BLaER1 (cell line): Measurements from ENCODE around the gene CCDC88C.
"Not testable (repeated sequence)": the region's sequence is repeated elsewhere in the genome, so short reads cannot be mapped to it uniquely, and the experiment has no call there.

Experiments
- H3K27ac ChIP-seq: shearing (Covaris generic); formaldehyde crosslinking; 2 replicates; pipeline ENCODE4 v1.8.1; 2022
- H3K27me3 ChIP-seq: shearing (Covaris generic); formaldehyde crosslinking; 2 replicates; pipeline ENCODE4 v1.8.1; 2022
- H3K36me3 ChIP-seq: shearing (Covaris generic); formaldehyde crosslinking; 2 replicates; pipeline ENCODE4 v1.8.1; 2022
- H3K4me1 ChIP-seq: shearing (Covaris generic); formaldehyde crosslinking; 2 replicates; pipeline ENCODE4 v1.8.1; 2022
- H3K4me2 ChIP-seq: shearing (Covaris generic); formaldehyde crosslinking; 2 replicates; pipeline ENCODE4 v1.8.1; 2022
- H3K4me3 ChIP-seq: shearing (Covaris generic); formaldehyde crosslinking; 2 replicates; pipeline ENCODE4 v1.8.1; 2022
- H3K9ac ChIP-seq: shearing (Covaris generic); formaldehyde crosslinking; 2 replicates; pipeline ENCODE4 v1.8.1; 2022
- H3K9me3 ChIP-seq: shearing (Covaris generic); formaldehyde crosslinking; 2 replicates; pipeline ENCODE4 v1.8.1; 2022
- H4K20me1 ChIP-seq: shearing (Covaris generic); formaldehyde crosslinking; 2 replicates; pipeline ENCODE4 v1.8.1; 2022
- Cebpa-rat ChIP-seq: shearing (Covaris generic); IDR thresholded peaks from 2 replicates; pipeline ENCODE4 v1.8.1; 2022

Gene CCDC88C

DNA sequence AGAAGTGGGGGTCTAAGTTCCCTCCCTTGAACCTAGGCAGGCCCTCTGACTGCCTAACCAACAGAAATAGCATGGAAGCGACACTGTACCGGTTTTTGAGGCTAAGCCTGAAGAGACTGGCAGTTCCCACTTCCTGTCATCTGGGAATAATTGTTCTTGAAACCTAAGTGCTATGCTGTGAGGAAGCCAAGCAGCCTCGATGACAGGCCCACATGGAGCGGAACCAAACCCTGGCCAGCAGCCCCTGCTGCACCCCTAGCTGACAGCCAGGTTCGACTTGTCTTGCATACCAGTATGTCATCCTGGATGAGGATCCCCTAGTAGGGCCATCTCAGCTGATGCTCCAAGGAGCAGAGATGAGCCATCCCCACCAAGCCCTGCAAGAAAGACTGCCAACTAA is 166.7 kb downstream of the CCDC88C start:
- TF ChIP-seq Cebpa-rat, result no peak
- no peak overlapping the region for H3K4me3 ChIP-seq

DNA sequence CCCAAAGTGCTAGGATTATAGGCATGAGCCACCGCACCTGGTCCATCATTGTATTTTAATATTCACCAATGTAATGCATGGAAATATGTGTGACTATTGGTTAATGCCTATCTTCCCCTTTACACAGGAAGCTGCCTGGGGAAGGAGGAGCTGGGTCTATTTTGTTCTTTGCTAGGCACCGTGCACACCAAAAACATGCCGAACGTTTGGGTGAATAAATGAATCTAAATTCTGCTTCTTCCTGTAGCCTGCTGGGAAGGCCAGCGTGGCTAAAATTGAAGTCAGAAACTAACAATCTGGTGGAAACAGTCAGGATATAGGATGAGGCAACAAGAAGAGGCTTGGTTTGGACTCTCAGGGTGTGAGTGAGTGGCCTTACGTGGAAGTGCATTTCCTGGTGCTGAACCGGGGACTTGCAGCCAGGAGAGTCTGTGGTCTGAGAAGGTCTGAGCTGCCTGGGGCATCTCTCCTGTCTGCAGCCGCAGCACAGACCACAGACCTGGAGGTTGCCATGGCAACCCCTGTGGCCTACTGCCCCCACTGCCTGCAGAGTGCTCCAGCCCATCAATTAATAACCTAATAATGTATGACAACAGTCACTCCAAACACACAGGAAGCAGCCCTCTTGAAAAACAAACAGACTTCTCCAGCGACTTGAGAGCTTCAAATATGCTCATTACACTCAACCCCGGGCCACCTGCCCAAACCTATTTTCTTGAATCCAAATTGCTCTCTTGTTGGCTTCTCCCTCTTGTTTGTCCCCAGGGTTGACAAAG is 167.6 kb downstream of the CCDC88C start:
- peaks cover 20% of the 10 kb centered on the region; the same call in 1 of the 2 replicates for H3K27me3 ChIP-seq
- no peak overlapping the region for H3K9ac ChIP-seq
- no peaks in the 10 kb centered on the region for H3K36me3 ChIP-seq
- no peak for TF ChIP-seq Cebpa-rat
- no peak overlapping the region for H3K27ac ChIP-seq
- H3K4me2 ChIP-seq, result peak overlapping the region; percentile 63
- no peaks in the 10 kb centered on the region for H4K20me1 ChIP-seq
- no peaks in the 10 kb centered on the region for H3K9me3 ChIP-seq
- H3K4me1 ChIP-seq, result peaks cover 84% of the 10 kb centered on the region
- H3K4me3 ChIP-seq, result no peak overlapping the region

More for the DNA sequence above, 166.7 kb downstream of the CCDC88C start:
- peak overlapping the region; percentile 63 for H3K4me2 ChIP-seq
- peaks cover 80% of the 10 kb centered on the region for H3K4me1 ChIP-seq
- H3K9ac ChIP-seq, result no peak overlapping the region
- no peak overlapping the region for H3K27ac ChIP-seq
- H3K9me3 ChIP-seq, result no peaks in the 10 kb centered on the region
- H3K36me3 ChIP-seq, result no peaks in the 10 kb centered on the region
- H3K27me3 ChIP-seq, result peaks cover 20% of the 10 kb centered on the region; the same call in 1 of the 2 replicates
- H4K20me1 ChIP-seq, result no peaks in the 10 kb centered on the region

DNA sequence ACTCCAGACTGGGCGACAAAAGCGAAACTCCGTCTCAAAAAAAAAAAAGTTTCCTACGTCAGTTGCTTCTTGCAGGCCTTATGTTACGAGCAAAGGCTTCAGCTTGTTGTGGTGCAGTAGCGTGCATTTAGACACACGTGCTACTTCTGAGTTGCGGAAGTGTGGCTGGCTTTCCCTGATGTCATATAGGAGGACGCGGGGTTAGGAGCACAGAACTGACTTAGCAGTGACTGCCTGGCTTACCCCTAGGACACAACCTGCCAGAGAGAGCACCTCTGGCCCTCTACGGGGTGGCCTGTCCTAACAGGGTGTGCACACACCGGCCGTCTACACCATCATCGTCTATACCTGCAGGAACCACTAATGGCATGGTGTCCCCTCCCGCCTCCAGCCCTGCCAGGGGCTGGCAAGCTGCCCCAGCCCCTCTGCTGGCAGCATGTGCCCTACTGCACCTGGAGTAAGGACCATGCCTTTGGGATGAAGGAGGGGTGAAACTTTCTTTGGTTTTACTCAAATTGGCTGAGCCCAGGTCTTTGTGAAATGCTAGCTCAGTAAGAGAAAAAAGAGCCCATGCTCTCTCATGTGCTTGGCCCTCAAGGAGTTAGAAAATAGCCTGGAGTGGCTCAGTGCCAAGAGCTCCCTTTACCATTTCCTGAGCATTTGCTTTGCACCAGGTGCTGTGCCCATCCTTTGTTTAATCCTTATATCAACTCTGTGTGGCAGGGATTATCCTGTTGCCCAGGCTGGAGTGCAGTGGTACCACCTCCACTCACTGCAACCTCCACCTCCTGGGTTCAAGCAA is 171.4 kb downstream of the CCDC88C start:
- H3K9ac ChIP-seq, result no peak overlapping the region
- no peaks in the 10 kb centered on the region for H3K36me3 ChIP-seq
- no peak for TF ChIP-seq Cebpa-rat
- H3K4me3 ChIP-seq, result no peak overlapping the region
- H3K4me1 ChIP-seq, result peaks cover 95% of the 10 kb centered on the region
- no peaks in the 10 kb centered on the region for H3K27me3 ChIP-seq
- H3K4me2 ChIP-seq, result peak overlapping the region; percentile 92
- no peaks in the 10 kb centered on the region for H4K20me1 ChIP-seq
- no peaks in the 10 kb centered on the region for H3K9me3 ChIP-seq
- H3K27ac ChIP-seq, result 0 out of 2 replicates have a peak overlapping the region, but pooled peaks have one; percentile 33

DNA sequence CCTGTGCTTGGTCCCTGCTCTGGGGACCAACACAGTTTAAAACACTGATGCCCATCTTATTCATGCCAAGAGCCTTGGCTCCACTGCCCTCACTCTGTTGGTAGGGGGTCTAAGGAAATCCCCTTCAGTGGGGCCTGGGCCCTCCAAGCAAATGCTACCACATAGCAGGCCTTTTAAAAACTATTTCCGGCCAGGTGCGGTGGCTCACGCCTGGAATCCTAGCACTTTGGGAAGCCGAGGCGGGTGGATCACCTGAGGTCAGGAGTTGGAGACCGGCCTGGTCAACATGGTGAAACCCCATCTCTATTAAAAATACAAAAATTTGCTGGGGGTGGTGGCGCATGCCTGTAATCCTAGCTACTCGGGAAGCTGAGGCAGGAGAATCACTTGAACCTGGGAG is 172.0 kb downstream of the CCDC88C start:
- Histone ChIP-seq H3K4me1 (peaks cover 93% of the 10 kb centered on the region), H3K4me2 (peak overlapping the region; percentile 92), H3K27ac (peak overlapping the region; percentile 69; the same call in 1 of the 2 replicates)
- not testable (repeated sequence) for H3K9me3 ChIP-seq, H3K27me3 ChIP-seq, H3K9ac ChIP-seq, H4K20me1 ChIP-seq, H3K36me3 ChIP-seq, H3K4me3 ChIP-seq

DNA sequence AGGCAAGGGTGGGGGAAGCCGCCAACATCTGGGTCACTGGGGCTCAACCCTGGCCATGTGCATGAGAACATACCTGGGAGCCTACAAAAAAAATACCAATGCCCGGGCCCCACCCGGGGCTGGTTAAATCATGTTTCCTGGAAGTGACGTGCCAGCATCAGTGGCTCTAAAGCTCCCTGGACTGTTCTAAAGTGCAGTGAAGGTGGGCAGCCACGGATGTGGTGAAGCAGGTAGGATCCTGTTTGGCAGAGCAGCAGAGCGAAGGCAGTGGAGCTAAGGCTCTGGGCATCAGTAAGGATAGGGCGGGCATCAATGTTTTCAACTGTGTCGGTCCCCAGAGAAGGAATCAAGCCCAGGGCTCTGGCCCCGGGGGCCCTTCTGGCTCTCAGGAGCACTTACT is 172.6 kb downstream of the CCDC88C start:
- H3K27ac ChIP-seq, result peak overlapping the region; percentile 69; the same call in 1 of the 2 replicates
- H3K9me3 ChIP-seq, result no peaks in the 10 kb centered on the region; the same call in 1 of the 2 replicates
- H3K4me3 ChIP-seq, result 0 out of 2 replicates have a peak overlapping the region, but pooled peaks have one; percentile 6
- no peak overlapping the region for H3K9ac ChIP-seq
- H4K20me1 ChIP-seq, result no peaks in the 10 kb centered on the region
- no peaks in the 10 kb centered on the region for H3K36me3 ChIP-seq
- H3K4me2 ChIP-seq, result peak overlapping the region; percentile 92
- TF ChIP-seq Cebpa-rat, result no peak
- H3K27me3 ChIP-seq, result no peaks in the 10 kb centered on the region
- H3K4me1 ChIP-seq, result peaks cover 87% of the 10 kb centered on the region

DNA sequence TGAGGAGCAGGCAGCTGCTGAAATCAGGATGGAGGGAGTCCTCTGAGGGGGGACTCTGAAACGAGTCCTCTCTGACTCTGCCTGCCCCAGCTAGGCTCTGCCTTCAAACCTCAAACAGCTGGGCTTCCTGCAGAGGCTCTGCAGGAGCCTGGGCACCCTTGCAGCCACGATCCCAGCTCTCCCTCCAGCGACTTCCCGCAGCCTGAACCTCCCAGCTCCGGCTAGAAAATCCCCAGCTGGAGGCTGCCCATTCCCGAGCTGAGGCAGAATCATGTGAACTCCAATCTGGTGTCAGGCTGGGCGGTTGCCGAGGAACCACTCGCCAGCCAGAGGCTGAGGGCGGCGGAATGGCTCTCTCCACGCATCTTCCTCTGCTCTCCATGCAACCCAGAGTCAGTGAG is 173.1 kb downstream of the CCDC88C start, which contains the start of gene GPR68:
GPR68 (minus strand) TSS at position 204 of the 401 bp plus-strand sequence. CDS start 9,654 bp downstream, outside the sequence.
- no peak for TF ChIP-seq Cebpa-rat
- Histone ChIP-seq H3K4me2 (peak within 1 kb of the TSS; percentile 92), H3K9me3 (peaks cover under 1% of the 10 kb centered on the region; the same call in 1 of the 2 replicates), H4K20me1 (no peaks in the 10 kb centered on the region), H3K4me3 (peak within 1 kb of the TSS; percentile 32), H3K27ac (peak within 1 kb of the TSS; percentile 69), H3K4me1 (peaks cover 82% of the 10 kb centered on the region), H3K9ac (peak within 1 kb of the TSS; percentile 56), H3K27me3 (no peaks in the 10 kb centered on the region), H3K36me3 (no peaks in the 10 kb centered on the region)

DNA sequence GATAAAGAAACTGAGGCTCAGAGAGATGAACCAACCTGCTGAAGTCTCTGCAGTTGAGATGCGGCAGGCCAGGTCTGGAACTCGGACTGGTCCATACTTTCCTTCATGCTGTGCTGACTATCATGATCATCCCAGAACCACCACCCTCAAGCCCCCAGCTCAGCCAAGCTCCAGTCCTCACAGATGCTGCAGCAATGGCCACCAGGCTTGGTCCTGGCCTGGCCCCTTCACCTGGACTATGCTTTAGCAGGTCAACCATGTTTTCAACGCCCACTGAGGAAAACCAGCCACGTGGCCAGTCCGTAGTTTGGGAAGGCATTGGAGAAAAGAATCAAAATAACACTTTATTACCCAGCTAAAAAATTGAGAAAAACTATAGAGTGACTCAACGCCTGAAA is 174.5 kb downstream of the CCDC88C start:
- Histone ChIP-seq H3K27ac (peak overlapping the region; percentile 69), H3K9me3 (peaks cover 3% of the 10 kb centered on the region; the same call in 1 of the 2 replicates), H4K20me1 (no peaks in the 10 kb centered on the region), H3K4me1 (peaks cover 69% of the 10 kb centered on the region), H3K36me3 (no peaks in the 10 kb centered on the region), H3K9ac (no peak overlapping the region; the same call in 1 of the 2 replicates), H3K27me3 (no peaks in the 10 kb centered on the region), H3K4me2 (peak overlapping the region; percentile 92), H3K4me3 (peak overlapping the region; percentile 32; the same call in 1 of the 2 replicates)
- no peak for TF ChIP-seq Cebpa-rat

DNA sequence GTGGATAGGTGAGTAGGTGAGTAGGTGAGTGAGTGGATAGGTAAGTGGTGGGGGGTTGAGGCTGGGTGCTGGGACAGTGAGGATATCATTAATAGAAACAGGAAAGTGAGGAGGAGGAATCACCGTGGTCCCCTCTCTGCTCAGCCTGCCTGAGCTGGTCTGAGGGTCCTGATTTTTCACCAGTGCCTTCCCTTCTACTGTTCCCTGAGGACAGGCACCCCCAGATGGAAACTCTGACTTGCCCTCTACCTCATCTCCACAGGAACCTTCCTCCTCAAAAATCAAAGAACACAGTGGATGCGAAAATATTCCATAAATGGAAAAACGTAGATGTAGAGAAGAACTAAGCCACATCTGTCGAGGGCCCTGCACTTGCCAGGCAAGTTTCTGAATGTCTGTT is 175.0 kb downstream of the CCDC88C start:
- H3K4me3 ChIP-seq, result no peak overlapping the region
- H3K27ac ChIP-seq, result peak overlapping the region; percentile 69
- no peaks in the 10 kb centered on the region for H3K27me3 ChIP-seq
- peak overlapping the region; percentile 92 for H3K4me2 ChIP-seq
- TF ChIP-seq Cebpa-rat, result no peak
- H4K20me1 ChIP-seq, result no peaks in the 10 kb centered on the region
- H3K9ac ChIP-seq, result no peak overlapping the region
- H3K4me1 ChIP-seq, result peaks cover 65% of the 10 kb centered on the region
- H3K36me3 ChIP-seq, result no peaks in the 10 kb centered on the region
- peaks cover 3% of the 10 kb centered on the region; the same call in 1 of the 2 replicates for H3K9me3 ChIP-seq

DNA sequence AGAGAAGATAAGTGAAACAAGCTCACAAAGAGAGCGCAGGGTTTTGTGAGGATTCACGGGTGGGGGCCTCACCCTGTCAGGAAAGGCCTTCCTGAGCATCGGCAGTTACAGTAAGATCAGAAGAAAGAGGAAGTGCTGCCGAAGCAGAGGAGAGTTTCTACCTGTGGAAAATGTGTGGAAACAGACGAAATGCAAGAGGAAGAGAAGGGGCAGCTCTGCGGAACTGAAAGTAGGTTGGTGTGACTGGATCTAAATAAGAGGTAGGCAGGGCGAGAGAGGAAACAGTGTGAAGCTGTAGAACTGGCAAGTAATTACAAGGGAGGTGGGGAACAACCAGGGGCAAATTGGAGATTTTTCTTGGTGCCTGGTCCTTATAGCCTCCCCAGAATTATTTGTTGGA is 175.8 kb downstream of the CCDC88C start:
- H3K4me2 ChIP-seq, result peak overlapping the region; percentile 92

More for the DNA sequence above, 175.8 kb downstream of the CCDC88C start:
- Histone ChIP-seq H3K27me3 (no peaks in the 10 kb centered on the region), H3K4me3 (peak overlapping the region; percentile 26; the same call in 1 of the 2 replicates), H3K9ac (peak overlapping the region; percentile 58), H3K9me3 (peaks cover 3% of the 10 kb centered on the region; the same call in 1 of the 2 replicates), H3K27ac (peak overlapping the region; percentile 39), H4K20me1 (no peaks in the 10 kb centered on the region), H3K36me3 (no peaks in the 10 kb centered on the region), H3K4me1 (peaks cover 61% of the 10 kb centered on the region)
- TF ChIP-seq Cebpa-rat, result no peak
